Activated CD8-positive, alpha-beta memory T cell treated with anti-CD3 and anti-CD28 coated beads, Interleukin-2, amount 50 U/mL, for 4 hours (primary cell): ENCODE measurements around the gene ANKRD33.

Experiments
- DNase-seq: peaks from one replicate; pipeline ENCODE4 v3.0.0-alpha.2; 2020

The ANKRD33 gene

GRCh38 chr12:51862947-51863346, 25.0 kb upstream of the ANKRD33 start:
- no peak for DNase-seq

- DNase-seq = no peak
Observed at GRCh38 chr12:51863363-51863932, 24.5 kb upstream of the ANKRD33 start.

- no peak for DNase-seq
Observed at GRCh38 chr12:51863933-51864832, 23.7 kb upstream of the ANKRD33 start.

- DNase-seq = no peak
Observed at GRCh38 chr12:51864833-51865670, 22.9 kb upstream of the ANKRD33 start.

- no peak for DNase-seq
Observed at GRCh38 chr12:51865757-51866270, 22.1 kb upstream of the ANKRD33 start.

- DNase-seq = no peak
Observed at GRCh38 chr12:51866324-51866723, 21.6 kb upstream of the ANKRD33 start.

- no peak for DNase-seq
Observed at GRCh38 chr12:51866762-51867161, 21.1 kb upstream of the ANKRD33 start.

- no peak for DNase-seq
Observed at GRCh38 chr12:51867371-51867770, 20.5 kb upstream of the ANKRD33 start.

- DNase-seq = no peak
Observed at GRCh38 chr12:51867796-51868428, 20.0 kb upstream of the ANKRD33 start.

GRCh38 chr12:51868821-51869495, 18.9 kb upstream of the ANKRD33 start:
- no peak for DNase-seq

GRCh38 chr12:51869496-51869865, 18.4 kb upstream of the ANKRD33 start:
- DNase-seq = no peak

GRCh38 chr12:51869931-51870330, 18.0 kb upstream of the ANKRD33 start:
- no peak for DNase-seq

- DNase-seq = no peak
Observed at GRCh38 chr12:51870504-51870903, 17.4 kb upstream of the ANKRD33 start.

- no peak for DNase-seq
Observed at GRCh38 chr12:51871126-51871525, 16.8 kb upstream of the ANKRD33 start.

GRCh38 chr12:51871918-51872688, 15.8 kb upstream of the ANKRD33 start:
- no peak for DNase-seq

- DNase-seq = no peak
Observed at GRCh38 chr12:51872689-51872981, 15.3 kb upstream of the ANKRD33 start.

- DNase-seq = no peak
Observed at GRCh38 chr12:51873251-51873994, 14.5 kb upstream of the ANKRD33 start.

GRCh38 chr12:51874000-51874399, 13.9 kb upstream of the ANKRD33 start:
- DNase-seq = no peak

- DNase-seq = no peak
Observed at GRCh38 chr12:51874486-51874885, 13.4 kb upstream of the ANKRD33 start.

GRCh38 chr12:51879102-51879501, 8.8 kb upstream of the ANKRD33 start:
- no peak for DNase-seq

GRCh38 chr12:51883295-51883694, 4.6 kb upstream of the ANKRD33 start:
- no peak for DNase-seq
